HCT116 (cell line): ENCODE data around the gene ASCL2. TPM values are rescaled to one million over a fixed set of nuclear protein-coding genes. Genes with fewer than 3 reads are reported as not detected.

Experiments
- ATAC-seq: fragments of 200-7000 bp; cut with Tn5 transposase; 2 replicates; pipeline ENCODE4 v1.9.1; 2020; ENCODE audit warnings: mild to moderate bottlenecking, moderate library complexity
- BruUV-seq: library from RNA; stranded (reverse); fragments of 400-500 nt; replicated peaks from 2 replicates; lab custom pipeline; 2021; lab: Mats Ljungman, UMichigan
- CTCF ChIA-PET: fragments of 300-600 bp; sonication (Branson Sonifier 250); formaldehyde crosslinking; loops from one replicate; lab custom pipeline; 2021; ENCODE audit warnings: antibody characterized with exemption; lab: Charles Lee
- POLR2A ChIA-PET: fragments of 300-600, 350-600 bp; sonication (Branson Sonifier 250); formaldehyde crosslinking; loops from one replicate; lab custom pipeline; 2021; ENCODE audit warnings: antibody characterized with exemption; lab: Charles Lee
- RAD21 ChIA-PET, 2 experiments: fragments of 300-600 bp; sonication (Branson Sonifier 250); formaldehyde crosslinking; loops; one replicate each; lab custom pipeline; 2023; ENCODE audit warnings: low total read pairs in 2 of 2; ENCODE audit not compliant: uncharacterized antibody in 2 of 2, unreplicated experiment in 2 of 2, low non-redundant PET in 1 of 2; lab: Charles Lee
- DNase-seq: peaks from one replicate; pipeline ENCODE4 v3.0.0-alpha.2; 2010; ENCODE audit warnings: low read depth, low spot score
- H2AFZ ChIP-seq: fragments of 200-600 bp; shearing (Covaris generic), sonication (generic); 2 replicates; pipeline ENCODE4 v1.6.1; 2017; ENCODE audit warnings: low read depth, mixed run types, mixed read lengths, antibody characterized with exemption, low read length; ENCODE audit not compliant: poor library complexity, severe bottlenecking
- H3K27ac ChIP-seq: 2 replicates; pipeline ENCODE4 v1.5.1; 2012; ENCODE audit warnings: low read depth, low read length
- H3K27me3 ChIP-seq: fragments of 200-600 bp; sonication (generic); 2 replicates; pipeline ENCODE4 v1.6.1; 2016; ENCODE audit warnings: mixed run types, low read length, mixed read lengths; ENCODE audit not compliant: insufficient read depth
- H3K36me3 ChIP-seq, 2 experiments: fragments of 200-500 bp in 1 of 2; fragments of 200-600 bp in 1 of 2; sonication (Bioruptor generic) in 1 of 2; sonication (generic) in 1 of 2; 2 replicates each; pipeline versions ENCODE4 v1.5.1 to v1.6.1; 2014 to 2016; ENCODE audit warnings: low read length in 2 of 2, inconsistent platforms in 1 of 2, mixed read lengths in 1 of 2, mixed run types in 1 of 2; ENCODE audit not compliant: insufficient read depth in 2 of 2, control insufficient read depth in 1 of 2
- H3K4me1 ChIP-seq, 2 experiments: fragments of 200-600 bp in 1 of 2; sonication (generic) in 1 of 2; 2 replicates each; pipeline versions ENCODE4 v1.5.1 to v1.6.1; 2012 to 2017; ENCODE audit warnings: low read length in 2 of 2, inconsistent platforms in 1 of 2, mild to moderate bottlenecking in 1 of 2, mixed read lengths in 1 of 2, mixed run types in 1 of 2, moderate library complexity in 1 of 2; ENCODE audit not compliant: insufficient read depth in 2 of 2, control insufficient read depth in 1 of 2
- H3K4me2 ChIP-seq: fragments of 200-600 bp; sonication (generic); 2 replicates; pipeline ENCODE4 v1.6.1; 2017; ENCODE audit warnings: mixed run types, low read length, mixed read lengths
- H3K4me3 ChIP-seq, 2 experiments: fragments of 200-600 bp in 1 of 2; sonication (generic) in 1 of 2; replicated peaks in 1 of 2; 2 replicates each; pipeline ENCODE4 v1.5.1; 2011 to 2016; ENCODE audit warnings: low read length in 2 of 2, control low read depth in 1 of 2, low read depth in 1 of 2, mild to moderate bottlenecking in 1 of 2, mixed read lengths in 1 of 2, mixed run types in 1 of 2
- H3K79me2 ChIP-seq: fragments of 200-600 bp; sonication (generic); 2 replicates; pipeline ENCODE4 v1.6.1; 2017; ENCODE audit warnings: mild to moderate bottlenecking, mixed run types, low read length, moderate library complexity, mixed read lengths; ENCODE audit not compliant: insufficient read depth
- H3K9ac ChIP-seq: fragments of 200-600 bp; sonication (generic); 2 replicates; pipeline ENCODE4 v1.6.1; 2016; ENCODE audit warnings: low read length, mixed read lengths
- H3K9me2 ChIP-seq: fragments of 200-600 bp; sonication (generic), shearing (Covaris generic); 2 replicates; pipeline ENCODE4 v1.6.1; 2017; ENCODE audit warnings: mixed run types, mild to moderate bottlenecking, moderate library complexity; ENCODE audit not compliant: insufficient read depth
- H3K9me3 ChIP-seq, 2 experiments: fragments of 200-500 bp in 1 of 2; fragments of 200-600 bp in 1 of 2; sonication (Bioruptor generic) in 1 of 2; sonication (generic) in 1 of 2; 2 replicates each; pipeline ENCODE4 v1.6.1; 2014 to 2017; ENCODE audit warnings: low read length in 2 of 2, mixed read lengths in 2 of 2, inconsistent platforms in 1 of 2, low read depth in 1 of 2, mild to moderate bottlenecking in 1 of 2, mixed run types in 1 of 2, moderate library complexity in 1 of 2; ENCODE audit not compliant: control insufficient read depth in 1 of 2, insufficient read depth in 1 of 2
- H4K20me1 ChIP-seq: fragments of 200-600 bp; sonication (generic), shearing (Covaris generic); 2 replicates; pipeline ENCODE4 v1.6.1; 2017; ENCODE audit warnings: mixed run types, mild to moderate bottlenecking, moderate library complexity; ENCODE audit not compliant: insufficient read depth
- ATF3 ChIP-seq: IDR thresholded peaks from 2 replicates; pipeline ENCODE4 v1.6.1; 2012
- CBX3 ChIP-seq: IDR thresholded peaks from 2 replicates; pipeline ENCODE4 v1.6.1; 2012; ENCODE audit warnings: low read depth
- CEBPB ChIP-seq: IDR thresholded peaks from 2 replicates; pipeline ENCODE4 v1.6.1; 2012; ENCODE audit warnings: low read depth
- CTCF ChIP-seq, 3 experiments: fragments of 200-600 bp in 1 of 3; sonication (generic) in 1 of 3; IDR thresholded peaks in 2 of 3; conservative IDR thresholded peaks in 1 of 3; 2 replicates each; pipeline ENCODE4 v1.5.1; 2012 to 2017; ENCODE audit warnings: low read depth in 2 of 3, low read length in 2 of 3, antibody characterized with exemption in 1 of 3, borderline replicate concordance in 1 of 3, control low read depth in 1 of 3, mild to moderate bottlenecking in 1 of 3, mixed read lengths in 1 of 3, mixed run types in 1 of 3, moderate library complexity in 1 of 3; ENCODE audit not compliant: insufficient read depth in 1 of 3
- EZH2phosphoT487 ChIP-seq: fragments of 200-600 bp; IDR thresholded peaks from 2 replicates; pipeline ENCODE4 v1.6.1; 2018; ENCODE audit warnings: antibody characterized with exemption, borderline replicate concordance
- FOSL1 ChIP-seq: IDR thresholded peaks from 2 replicates; pipeline ENCODE4 v1.6.1; 2012; ENCODE audit warnings: low read depth
- POLR2A ChIP-seq: IDR thresholded peaks from 2 replicates; pipeline ENCODE4 v1.7.0; 2011; ENCODE audit warnings: borderline replicate concordance; ENCODE audit not compliant: insufficient read depth, insufficient read length; ENCODE audit errors: extremely low read depth
- RAD21 ChIP-seq: IDR thresholded peaks from 2 replicates; pipeline ENCODE4 v1.6.1; 2012; ENCODE audit warnings: low read depth, mild to moderate bottlenecking
- SIN3A ChIP-seq: IDR thresholded peaks from 2 replicates; pipeline ENCODE4 v1.6.1; 2012; ENCODE audit warnings: low read depth
- SRF ChIP-seq: IDR thresholded peaks from 2 replicates; pipeline ENCODE4 v1.6.1; 2012; ENCODE audit warnings: low read depth
- ZBTB33 ChIP-seq: IDR thresholded peaks from 2 replicates; pipeline ENCODE4 v1.6.1; 2011; ENCODE audit warnings: mild to moderate bottlenecking, low read length, moderate library complexity; ENCODE audit not compliant: insufficient replicate concordance; ENCODE audit errors: extremely low read depth
- ZNF274 ChIP-seq: fragments of 200-500 bp; sonication (Bioruptor generic); IDR thresholded peaks from 2 replicates; pipeline ENCODE4 v1.6.1; 2014; ENCODE audit warnings: mild to moderate bottlenecking, low read depth, low read length, inconsistent platforms
- intact Hi-C: fragments of 100-400 bp; cut with micrococcal nuclease; formaldehyde crosslinking; loops from 2 replicates; pipeline ENCODE4 v1.10.0; 2022
- total RNA-seq: library from RNA; stranded (reverse); gene quantifications from one replicate; pipeline ENCODE4 v1.2.1, GENCODE V29; 2021; ENCODE audit not compliant: unreplicated experiment

ASCL2 gene
- total RNA-seq, 1 experiment from 2014 or later, result not detected

GRCh38 chr11:2302896-2303626 is 32.7 kb upstream of the ASCL2 start:
- H3K9me3 ChIP-seq, result no peaks in the 10 kb centered on the region
- intact Hi-C loops, result no loop called here
- DNase-seq (no peak), ATAC-seq (no peak)
- H3K36me3 ChIP-seq, result no peaks in the 10 kb centered on the region
- no peaks in the 10 kb centered on the region for H3K27me3 ChIP-seq
- no peak for TF ChIP-seq SRF
- no peak for TF ChIP-seq ZBTB33
- TF ChIP-seq ZNF274, result no peak
- no peak for TF ChIP-seq EZH2phosphoT487
- TF ChIP-seq RAD21, result no peak
- TF ChIP-seq CBX3, result no peak
- TF ChIP-seq FOSL1, result no peak
- no peak for TF ChIP-seq SIN3A
- no peak for TF ChIP-seq ATF3
- no peak for TF ChIP-seq POLR2A
- no peak for TF ChIP-seq CTCF (IDR thresholded peaks at IDR 0.05 in 2 of 3, conservative IDR thresholded peaks at IDR 0.05 in 1 of 3; ENCODE audit: borderline replicate concordance in 1 of 3, insufficient read depth in 1 of 3, low read depth in 2 of 3, low read length in 2 of 3)
- no peak for TF ChIP-seq CEBPB
- RAD21 ChIA-PET, result interaction anchor here in 1 of 2 experiments (1.3 kb wide), 1 partner anchor 118 kb away, joined by 3 read pairs; no protein-coding TSS in a partner anchor
- H3K4me3 ChIP-seq, result no peak overlapping the region
- no TSS peak for BruUV-seq
- H2AFZ ChIP-seq, result no peak overlapping the region
- CTCF ChIA-PET, result interaction anchor here (0.8 to 6.2 kb wide), 2 partner anchors 116 to 117 kb away, joined by 3 to 225 read pairs; no protein-coding TSS in a partner anchor
- H3K4me2 ChIP-seq, result no peak overlapping the region
- no peaks in the 10 kb centered on the region for H3K4me1 ChIP-seq
- no peaks in the 10 kb centered on the region for H4K20me1 ChIP-seq
- H3K9ac ChIP-seq, result no peak overlapping the region
- H3K9me2 ChIP-seq, result no peaks in the 10 kb centered on the region
- no peak overlapping the region for H3K27ac ChIP-seq
- H3K79me2 ChIP-seq, result no peaks in the 10 kb centered on the region
- POLR2A ChIA-PET, result no interaction called here
